Skin of body (tissue), 3 donors: Measurements from ENCODE around the gene FILIP1. TPM values are rescaled to one million over a fixed set of nuclear protein-coding genes. Genes with fewer than 3 reads are reported as not detected.

Source experiments
- DNase-seq: peaks from one replicate; lab custom pipeline; 2025; lab: John Stamatoyannopoulos, UW
- small RNA-seq: library from RNA; depleted of rRNA; stranded (forward); fragments of <200 nt; gene quantifications from one replicate; pipeline ENCODE3, GENCODE V24; 2014; ENCODE audit warnings: low replicate concordance
- total RNA-seq: library from RNA; depleted of rRNA; stranded (reverse); fragments of >200 nt; gene quantifications from one replicate; pipeline ENCODE4 v1.2.3, GENCODE V29; 2014

Gene FILIP1
- total RNA-seq, 1 donor from 2014 or later = 7.9 TPM

DNA sequence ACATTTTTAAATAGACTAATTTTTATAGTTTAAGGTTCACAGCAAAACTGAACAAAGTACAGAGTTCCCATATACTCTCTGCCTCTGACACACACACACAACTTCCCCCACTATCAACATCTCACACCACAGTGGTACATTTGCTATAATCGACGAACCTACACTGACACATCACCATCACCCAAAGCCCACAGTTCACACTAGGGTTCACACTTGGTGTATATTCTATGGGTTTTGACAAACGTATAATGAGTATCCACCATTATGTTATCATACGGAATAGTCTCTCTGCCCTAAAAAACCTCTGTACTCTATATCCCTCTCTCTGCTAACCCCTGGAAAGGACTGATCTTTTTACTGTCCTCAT is 224.6 kb downstream of the FILIP1 start:
- no peak for DNase-seq

DNA sequence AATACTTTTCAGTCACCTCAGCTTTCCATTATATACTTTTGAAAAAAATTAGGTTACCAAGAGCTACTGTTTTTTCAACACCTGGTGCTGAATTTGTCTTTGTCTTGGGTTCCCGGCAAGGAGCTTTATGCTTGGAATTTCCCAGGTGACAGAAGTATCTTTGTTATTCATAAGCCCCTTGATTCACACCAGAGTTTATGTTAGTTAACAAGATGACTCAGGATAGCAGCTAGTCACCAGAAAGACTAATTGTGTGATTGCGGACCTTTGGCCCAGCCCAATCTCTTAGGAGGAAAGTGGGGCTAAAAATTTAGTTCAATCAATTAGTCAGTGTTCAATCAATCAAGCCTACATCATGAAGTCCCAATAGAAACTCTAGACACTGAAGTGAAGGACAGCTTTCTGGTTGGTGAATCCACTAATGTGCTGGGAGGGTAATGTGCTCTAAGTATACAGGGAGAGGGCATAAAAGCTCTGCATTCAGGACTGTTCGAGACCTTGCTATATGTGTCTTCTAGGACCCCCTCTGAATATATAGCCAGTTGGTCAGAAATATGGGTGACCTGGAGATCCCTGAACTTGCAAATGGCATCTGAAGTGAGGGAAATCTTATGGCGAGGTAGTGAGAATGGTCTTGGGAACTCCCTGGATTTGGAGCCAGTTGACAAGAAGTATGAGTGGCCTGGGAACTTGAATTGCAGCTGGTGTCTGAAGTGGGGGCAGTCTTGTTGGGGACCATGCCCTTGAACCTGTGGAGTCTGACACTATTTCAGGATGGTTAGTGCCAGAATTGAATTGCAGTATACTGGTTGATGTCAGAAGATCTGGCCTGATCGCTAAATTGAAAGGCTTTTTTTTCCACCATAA is 225.2 kb downstream of the FILIP1 start:
- no peak for DNase-seq

DNA sequence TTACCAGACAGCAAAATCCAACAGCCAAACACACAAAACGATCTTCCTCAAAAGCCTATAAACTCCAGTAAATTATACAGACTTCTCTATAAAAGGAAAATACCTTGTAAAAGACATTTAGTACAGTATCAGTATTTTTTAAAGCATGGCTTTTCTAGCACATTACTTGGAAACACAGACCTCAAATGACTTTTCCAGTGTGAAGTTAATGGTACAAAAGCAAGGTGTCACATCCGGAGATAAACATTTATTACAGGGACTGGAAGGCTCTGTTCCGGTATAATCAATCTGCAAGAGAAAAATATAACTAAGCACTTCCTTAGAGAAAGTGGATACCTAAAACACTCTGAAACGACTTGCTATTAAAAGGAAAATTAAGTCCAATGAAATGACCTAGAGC is 226.1 kb downstream of the FILIP1 start:
- no peak for DNase-seq

DNA sequence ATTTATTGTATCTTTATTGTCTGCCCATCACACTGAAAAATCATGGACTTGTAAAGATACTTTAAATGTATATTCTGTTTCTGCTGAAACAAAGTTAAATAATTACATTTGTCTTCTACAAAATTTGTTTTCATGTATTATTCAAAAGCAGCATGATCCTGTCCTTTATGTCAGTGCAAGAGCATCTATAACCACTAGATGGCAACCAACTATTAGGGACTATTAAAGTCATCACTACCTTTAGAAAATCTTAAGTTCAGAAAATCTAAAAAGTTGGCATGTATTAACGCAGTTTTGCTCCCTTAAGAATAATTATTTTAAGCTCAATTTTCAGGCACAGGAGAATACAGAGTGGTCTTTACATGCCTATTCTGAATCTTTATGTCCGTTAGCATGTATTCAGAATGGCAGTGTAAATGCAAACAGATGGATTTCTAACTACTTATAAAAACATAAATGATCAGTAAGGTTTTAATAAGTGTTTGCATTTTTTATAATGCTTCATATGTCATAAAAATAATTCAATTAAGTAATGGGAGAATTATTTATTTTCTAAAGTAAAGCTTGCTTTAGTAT is 226.8 kb downstream of the FILIP1 start:
- no peak for DNase-seq

DNA sequence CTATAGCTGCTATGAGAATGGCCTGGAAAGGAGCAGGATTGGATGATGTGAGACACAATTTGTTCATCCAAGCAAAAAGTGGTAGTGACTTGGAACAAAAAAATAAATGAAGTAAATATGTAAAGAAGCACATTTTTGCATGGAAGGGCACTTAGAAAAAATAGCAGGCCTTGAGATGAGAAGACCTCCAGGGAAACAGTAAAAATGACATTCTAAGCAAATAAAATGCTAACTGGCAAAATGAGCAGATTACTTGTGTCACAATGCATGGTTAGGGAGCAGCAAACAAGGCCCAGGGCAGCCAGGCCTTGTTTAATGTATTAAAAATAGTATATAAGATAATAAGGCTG is 230.2 kb downstream of the FILIP1 start:
- DNase-seq = no peak

DNA sequence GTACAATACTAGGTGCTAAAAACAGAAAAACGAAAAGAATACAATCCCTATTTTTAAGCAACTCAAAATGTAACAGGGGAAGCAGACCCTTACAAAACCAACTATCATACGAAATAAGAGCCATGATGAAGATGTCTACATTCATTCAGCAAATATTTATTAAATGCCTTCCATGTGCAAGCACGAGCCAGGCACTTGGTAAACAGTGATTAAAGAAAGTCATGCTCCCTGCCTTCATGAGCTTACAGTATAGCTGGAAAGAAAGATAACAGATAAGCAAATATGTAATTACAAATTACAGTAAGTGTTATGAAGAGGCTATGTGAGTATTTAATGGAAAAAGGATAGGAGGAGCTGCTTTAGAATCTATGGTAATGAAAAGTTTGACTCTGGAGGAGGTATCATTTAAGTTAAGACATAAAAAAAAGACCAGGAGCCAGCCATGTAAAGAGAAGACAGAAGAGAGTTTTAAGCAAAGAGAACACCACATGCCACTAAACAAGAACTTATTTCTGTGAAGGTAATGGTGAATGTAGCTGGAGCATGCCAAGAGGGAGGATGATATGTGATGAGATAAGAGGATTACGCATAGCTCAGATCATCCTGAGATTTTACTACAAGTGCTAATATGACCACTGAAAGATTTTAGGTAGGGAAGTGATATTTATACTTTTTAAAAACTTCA is 230.7 kb downstream of the FILIP1 start:
- no peak for DNase-seq

DNA sequence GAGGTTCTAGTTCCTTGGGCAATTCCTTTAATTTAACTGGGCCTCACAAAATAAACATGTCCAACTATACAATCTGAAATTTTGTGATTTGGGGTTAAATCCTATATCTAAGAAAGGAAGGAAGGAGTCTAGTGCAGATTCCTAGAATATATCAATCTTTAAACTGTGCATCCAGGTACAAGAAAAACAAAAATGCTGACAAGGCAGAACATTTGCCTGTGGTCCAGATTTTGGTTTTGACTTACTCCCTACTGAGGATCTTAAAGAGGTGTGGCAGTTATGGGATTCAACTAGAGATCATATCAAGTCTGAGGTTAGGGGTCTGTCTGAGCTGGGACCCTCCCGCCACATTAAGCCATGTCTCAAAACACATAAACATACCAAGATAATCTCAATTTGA is 232.3 kb downstream of the FILIP1 start:
- DNase-seq = no peak

DNA sequence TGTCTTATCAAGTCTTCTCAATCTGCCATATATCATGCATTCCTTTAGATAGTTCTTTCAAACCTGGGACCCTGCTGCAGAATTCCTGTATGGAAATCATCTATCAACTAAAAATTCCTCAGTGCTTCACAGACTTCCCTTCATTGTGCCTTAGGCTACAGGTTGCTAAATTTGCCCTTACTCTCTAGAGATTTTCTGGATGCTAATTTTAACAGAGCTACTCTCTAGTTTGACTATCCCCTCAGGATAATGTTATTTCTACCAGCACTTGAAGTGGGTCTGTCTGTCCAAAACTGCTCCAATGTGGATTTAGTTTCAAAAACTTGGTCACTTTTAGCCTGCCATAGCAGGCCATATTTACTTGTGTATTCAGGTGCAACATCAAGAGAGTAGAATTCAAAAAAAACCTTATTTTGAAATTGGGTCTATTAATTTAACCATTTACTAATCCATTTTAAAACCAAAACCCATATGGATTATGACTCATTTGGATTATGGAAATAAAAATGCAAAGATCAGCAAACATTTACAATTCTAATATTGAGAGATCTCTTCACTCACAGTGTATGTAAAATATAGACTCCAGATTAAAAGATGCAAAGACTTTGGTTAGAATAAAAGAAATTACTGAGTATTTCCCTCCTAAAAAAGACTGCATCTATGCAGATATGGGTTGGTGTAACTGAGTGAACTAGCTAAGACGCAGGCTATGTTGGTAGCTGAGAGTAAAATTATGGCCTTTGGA is 236.1 kb downstream of the FILIP1 start:
- no peak for DNase-seq

DNA sequence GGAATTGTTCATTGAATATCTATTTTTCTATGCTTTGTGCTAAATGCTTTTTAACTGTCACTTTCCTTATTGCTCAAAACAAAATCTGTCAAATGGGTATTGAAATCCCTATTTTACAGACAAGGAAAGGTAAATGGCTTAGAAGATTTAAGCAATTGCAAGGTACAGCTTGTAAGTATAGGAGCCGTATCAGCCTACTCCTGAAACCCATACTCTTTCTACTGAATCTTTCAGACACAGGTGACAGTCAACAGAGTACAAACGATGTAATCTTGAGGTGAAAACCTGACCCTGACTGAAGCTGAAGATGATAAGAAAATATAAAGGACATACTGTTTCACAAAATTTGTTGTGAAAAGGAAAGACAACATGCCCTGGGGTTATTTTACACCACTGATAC is 243.0 kb downstream of the FILIP1 start:
- DNase-seq = no peak

DNA sequence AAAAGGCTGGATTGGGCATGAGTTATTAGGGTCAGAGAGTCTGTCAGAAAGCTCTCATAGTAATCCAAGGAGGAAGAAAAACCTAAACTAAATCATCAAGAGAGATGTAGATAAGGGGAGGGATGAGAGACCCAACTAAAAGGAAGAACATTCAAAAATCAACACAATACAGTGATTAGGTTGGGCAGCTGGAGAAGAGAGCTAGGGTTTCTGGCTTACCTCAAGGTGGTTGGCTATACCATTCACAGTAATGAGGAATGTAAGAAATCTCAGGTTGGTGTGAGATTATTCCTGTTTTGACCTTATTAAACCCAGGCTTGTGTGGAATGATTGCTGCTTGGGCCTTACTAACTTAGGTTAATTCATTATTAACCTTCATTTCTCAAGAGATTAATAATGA is 243.8 kb downstream of the FILIP1 start:
- no peak for DNase-seq

DNA sequence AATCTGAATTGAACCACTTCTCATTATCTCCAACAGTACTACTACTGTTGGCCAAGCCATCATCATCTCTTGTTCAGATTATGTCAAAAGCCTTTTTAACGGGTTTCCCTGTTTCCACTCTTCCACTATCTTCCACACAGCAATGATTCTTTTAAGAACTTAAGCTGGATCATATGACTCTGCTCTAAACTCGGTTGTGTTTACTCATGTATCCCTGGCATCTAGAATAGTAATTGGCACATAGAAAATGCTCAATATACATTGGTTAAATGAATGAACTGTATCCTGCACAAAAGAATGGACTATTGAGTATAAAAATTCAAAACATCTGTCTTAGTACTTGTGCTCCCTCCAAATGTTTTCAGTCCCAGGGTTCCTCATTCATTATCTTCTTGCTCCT is 247.2 kb downstream of the FILIP1 start:
- no peak for DNase-seq

DNA sequence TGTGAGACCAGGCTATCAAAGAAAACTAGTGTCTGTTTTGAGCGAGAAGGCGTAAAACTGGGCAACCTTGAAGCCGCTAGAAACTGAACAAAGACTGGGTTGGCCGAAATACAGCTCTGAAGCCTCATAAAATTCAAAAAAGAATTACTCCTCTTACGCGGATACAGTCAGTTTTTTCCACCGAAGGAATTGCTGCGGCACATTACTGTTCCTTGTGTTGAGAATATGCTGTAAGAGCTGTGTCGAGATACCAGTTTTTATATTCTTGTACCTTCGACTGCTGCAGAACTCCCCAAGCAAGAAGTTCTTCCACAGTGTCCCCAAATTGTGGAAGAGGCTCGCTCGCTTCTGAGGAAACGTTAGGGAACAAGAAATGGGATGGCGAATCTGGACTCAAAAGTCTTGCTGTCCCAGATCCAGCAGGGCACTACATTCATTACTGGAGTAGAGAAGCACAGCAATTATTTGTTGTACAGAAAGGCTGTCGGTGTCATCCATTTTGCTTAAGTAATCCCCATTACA is 249.5 kb downstream of the FILIP1 start:
- DNase-seq = peak; percentile 41

DNA sequence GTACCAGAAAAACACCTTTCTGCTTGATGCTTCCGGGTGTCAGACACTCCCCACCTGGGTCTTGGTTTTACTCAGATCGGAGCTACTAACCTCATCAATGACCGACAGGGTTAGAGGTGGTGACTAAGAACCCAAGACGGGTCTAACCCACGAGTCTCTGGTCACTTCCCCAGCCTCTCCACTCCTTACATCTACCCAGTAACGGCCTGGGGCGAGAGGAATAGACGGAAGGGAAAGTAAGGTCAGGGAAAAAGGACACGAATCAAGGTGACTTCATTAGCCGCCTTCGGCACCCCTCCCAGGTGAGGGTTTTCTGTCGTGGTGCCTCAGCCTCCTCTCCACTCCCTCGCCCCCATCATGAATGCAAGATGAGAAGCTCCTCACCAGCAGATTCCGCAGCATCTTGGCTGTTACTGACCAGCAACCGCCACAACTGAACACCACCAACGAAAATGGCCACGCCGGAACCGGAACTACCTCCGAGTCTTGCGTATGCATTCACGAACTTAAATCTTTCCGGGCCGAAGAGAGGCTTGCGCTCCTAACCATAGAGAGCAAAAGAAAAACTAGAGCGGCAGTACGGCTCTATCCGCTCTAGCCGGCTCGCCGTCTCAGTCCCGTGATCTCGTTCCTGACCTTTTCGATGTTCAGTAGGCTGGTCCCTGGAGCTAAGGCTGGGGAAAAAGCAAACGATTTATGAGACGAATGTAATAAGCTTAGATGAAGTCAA is 250.1 kb downstream of the FILIP1 start, which contains the start of gene COX7A2:
Gene COX7A2, minus strand, starts transcription at position 469 of the 730 bp plus-strand sequence. Its CDS starts 67 bp downstream, at position 402.
- peak; percentile 97 for DNase-seq

Small RNA genes within 50 kb of the gene (small RNA-seq; reads per million reads assigned to genes)
- gene MIR4463 (not detected), gene RF00012 (not detected), gene RNU1-34P (0.09 reads per million)

Other genes with a start within 250 kb of the FILIP1 start
- gene COX7A2, start 250.0 kb downstream of the FILIP1 start, total RNA-seq = 118 TPM
- gene TMEM30A, start 209.0 kb downstream of the FILIP1 start, total RNA-seq = 83.7 TPM
- gene SENP6, start 108.1 kb upstream of the FILIP1 start, total RNA-seq = 136 TPM